Measurements from ENCODE around the gene HHIPL1.

DNA sequence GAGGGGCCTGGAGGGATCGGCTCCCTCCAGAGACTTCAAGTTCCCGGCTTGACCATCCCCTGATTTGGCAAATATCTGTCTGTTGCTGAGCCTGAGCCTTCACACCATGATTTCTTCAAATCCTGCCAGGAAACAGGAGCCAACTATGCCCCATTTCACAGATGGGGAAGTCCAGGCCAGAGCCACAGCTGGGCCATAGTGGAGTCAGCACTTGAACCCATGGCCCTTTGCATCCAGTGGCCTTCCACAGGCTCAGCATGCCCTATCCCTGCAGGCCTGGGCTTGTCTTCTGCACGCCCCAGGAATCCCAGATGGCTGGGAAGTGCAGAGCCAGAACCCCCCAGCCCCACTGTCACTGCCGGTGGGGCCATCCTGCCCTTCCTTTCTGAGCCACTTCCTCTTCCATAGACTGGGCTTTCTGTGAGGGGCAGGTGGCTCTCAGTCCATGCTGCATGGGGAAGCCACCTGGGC, 84.1 kb downstream of the HHIPL1 start:
- no peak for TF ChIP-seq POLR2A (IDR thresholded peaks at IDR 0.05; ENCODE audit: control extremely low read depth in 1 of 2, low read depth in 2 of 2, low read length in 2 of 2)
- TF ChIP-seq, protein P1, sequence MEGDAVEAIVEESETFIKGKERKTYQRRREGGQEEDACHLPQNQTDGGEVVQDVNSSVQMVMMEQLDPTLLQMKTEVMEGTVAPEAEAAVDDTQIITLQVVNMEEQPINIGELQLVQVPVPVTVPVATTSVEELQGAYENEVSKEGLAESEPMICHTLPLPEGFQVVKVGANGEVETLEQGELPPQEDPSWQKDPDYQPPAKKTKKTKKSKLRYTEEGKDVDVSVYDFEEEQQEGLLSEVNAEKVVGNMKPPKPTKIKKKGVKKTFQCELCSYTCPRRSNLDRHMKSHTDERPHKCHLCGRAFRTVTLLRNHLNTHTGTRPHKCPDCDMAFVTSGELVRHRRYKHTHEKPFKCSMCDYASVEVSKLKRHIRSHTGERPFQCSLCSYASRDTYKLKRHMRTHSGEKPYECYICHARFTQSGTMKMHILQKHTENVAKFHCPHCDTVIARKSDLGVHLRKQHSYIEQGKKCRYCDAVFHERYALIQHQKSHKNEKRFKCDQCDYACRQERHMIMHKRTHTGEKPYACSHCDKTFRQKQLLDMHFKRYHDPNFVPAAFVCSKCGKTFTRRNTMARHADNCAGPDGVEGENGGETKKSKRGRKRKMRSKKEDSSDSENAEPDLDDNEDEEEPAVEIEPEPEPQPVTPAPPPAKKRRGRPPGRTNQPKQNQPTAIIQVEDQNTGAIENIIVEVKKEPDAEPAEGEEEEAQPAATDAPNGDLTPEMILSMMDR (IDR thresholded peaks at IDR 0.05; ENCODE audit: control extremely low read depth in 1 of 3, insufficient read depth in 1 of 3, low read depth in 1 of 3, low read length in 3 of 3), result no peak
- no peak for TF ChIP-seq SIX5 (IDR thresholded peaks at IDR 0.05; ENCODE audit: low read depth, low read length)
- TF ChIP-seq TCF12 (IDR thresholded peaks at IDR 0.05; ENCODE audit: low read depth, low read length), result no peak

All from H1 (cell line).